CD4-positive, alpha-beta T cell treated with Interleukin-1 beta for 1 hour (primary cell): ENCODE data around the gene MYO6.
"Not testable (repeated sequence)": the region's sequence is repeated elsewhere in the genome, so short reads cannot be mapped to it uniquely, and the experiment has no call there.

ENCODE experiments used
- DNase-seq, 2 donors: peaks; one replicate each; pipeline ENCODE4 v3.0.0-alpha.2; 2020 to 2022

MYO6 gene

GRCh38 chr6:75748743-75749538, at the start of gene MYO6:
Gene MYO6 (plus strand): TSS chr6:75749239. CDS start chr6:75817548, 68,309 bp downstream.
- DNase-seq: peak; percentile 39 to 43

DNA sequence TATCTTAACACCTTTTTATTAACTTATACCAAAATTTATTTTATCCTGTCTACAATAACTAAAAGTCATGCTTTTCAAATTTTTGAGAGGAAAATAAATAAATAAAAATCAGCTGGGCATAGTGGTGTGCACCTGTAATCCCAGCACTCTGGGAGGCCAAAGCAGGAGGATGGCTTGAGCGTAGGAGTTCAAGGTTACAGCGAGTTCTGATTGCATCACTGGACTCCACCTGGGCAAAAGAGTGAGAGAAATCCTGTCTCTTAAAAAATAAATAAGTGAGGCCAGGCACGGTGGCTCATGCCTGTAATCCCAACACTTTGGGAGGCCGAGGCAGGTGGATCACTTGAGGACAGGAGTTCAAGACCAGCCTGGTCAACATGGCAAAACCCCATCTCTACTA, 40.7 kb upstream of the MYO6 start:
- not testable (repeated sequence) for DNase-seq

DNA sequence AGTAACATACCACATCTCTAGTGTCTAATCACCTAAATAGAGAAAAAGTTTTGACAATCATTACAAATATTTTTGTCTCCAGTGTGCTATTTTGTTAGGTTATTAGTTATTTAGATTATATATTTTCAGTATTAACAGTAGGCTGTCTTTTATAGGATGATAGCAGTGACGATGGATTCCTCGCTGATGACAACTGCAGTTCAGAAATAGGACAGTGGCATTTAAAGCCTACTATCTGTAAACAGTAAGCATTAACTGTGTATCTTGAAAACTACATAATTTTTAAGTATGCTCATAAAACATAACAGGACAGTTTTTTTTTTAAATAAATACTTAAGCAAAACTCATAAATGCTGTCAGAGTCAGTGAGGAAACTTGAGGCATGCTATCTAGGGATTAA, 37.9 kb upstream of the MYO6 start:
- no peak for DNase-seq

DNA sequence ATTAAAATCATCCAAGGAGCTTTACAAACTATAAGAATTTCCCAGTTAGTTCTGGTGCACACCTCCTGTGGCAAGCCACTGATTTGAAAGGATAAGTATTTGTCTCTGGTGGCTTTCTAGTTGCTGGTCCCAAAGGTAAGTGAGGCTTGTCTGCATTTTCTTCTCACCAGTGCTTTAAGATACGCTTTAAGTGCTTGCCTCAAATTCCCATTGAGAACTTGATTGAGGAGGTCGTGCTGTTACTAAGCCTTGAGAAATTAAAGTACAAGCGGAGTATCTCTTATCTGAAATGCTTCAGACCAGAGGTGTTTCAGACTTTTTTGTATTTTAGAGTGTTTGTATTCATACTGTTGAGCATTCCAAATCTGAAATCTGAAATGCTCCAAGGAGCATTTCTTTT, 29.9 kb upstream of the MYO6 start:
- no peak for DNase-seq

DNA sequence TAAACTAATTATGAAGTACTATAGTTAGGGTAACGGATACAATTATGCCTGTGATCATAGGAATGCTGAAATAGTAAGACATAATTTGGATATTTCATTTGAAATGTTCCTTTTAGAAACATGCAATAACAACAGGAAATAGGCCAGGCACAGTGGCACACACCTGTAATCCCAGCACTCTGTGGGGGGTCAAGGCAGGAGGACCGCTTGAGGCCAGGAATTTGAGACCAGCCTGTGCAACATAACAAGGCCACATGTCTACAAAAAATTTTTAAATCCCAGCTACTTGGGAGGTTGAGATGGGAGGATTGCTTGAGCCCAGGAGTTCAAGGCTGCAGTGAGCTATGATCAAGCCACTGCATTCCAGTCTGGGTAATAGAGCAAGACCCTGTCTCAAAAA, 25.7 kb upstream of the MYO6 start:
- no peak for DNase-seq

- DNase-seq: no peak
These were observed 21.8 kb upstream of the MYO6 start for GRCh38 chr6:75727206-75727605.

GRCh38 chr6:75731029-75731428, 18.0 kb upstream of the MYO6 start:
- DNase-seq: not testable (repeated sequence)

DNA sequence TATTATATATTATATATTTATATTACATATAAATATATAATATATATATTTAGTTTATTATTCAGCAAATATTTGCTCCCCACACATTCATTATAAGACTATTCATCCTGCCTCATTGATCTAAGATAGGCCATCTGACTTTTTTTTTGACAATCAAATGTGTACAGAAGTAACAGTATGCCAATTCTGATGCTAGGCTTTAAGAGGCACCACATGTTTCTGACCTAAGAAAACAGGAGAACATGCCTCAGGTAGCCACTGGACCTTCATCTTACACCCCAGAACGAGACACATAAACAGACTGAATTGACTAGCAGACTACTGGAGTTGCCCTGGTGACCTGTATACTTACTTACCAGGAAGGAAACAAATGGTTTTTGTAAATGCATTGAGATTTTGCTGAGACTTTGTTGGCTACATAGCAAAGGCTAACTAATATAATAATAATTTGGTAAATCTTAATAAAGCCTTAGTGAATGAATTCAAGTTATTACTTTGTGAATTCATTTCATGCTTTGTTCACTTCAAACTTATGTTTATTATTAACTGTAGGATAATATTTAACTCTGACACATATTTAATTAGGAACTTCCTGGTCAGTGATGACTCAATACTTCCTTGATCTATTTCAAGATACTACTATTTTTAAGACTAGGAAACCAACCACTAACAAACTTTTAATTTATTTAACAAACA, 13.4 kb upstream of the MYO6 start:
- no peak for DNase-seq

DNA sequence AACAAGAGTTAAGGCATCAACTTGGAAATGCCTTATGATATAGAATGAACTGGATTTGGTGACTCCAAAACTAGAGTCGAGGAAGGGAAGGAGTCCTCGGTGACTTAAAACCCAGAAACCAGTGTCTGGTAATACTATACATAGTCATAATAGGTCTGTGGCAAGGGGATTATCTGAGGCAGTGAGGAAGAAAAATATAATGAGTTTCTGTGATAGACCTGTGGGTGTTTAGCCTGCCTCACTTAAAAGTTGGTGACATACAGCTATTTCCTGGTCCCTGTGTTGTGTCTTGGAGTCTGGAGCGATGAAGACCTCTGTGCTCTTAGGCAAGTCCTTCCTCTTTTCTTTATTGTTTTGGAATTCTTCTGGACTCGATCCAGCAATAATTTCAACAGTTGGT, 5.1 kb upstream of the MYO6 start:
- DNase-seq: no peak

DNA sequence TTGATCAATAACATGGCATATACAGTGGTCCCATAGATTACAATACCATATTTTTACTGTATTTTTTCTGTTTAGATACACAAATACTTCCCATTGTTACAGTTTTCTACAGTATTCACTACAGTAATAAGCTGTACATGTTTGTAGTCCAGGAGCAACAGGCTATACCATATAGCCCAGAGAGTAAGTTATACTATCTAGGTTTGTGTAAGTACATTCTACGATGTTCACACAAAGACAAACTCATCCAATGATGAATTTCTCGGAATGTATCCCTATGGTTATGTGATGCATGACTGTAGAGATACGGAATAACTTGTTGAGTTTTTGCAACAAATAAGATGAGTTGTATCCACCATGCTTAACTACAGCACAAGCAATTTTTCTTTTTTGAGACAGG, 3.6 kb upstream of the MYO6 start:
- no peak for DNase-seq

DNA sequence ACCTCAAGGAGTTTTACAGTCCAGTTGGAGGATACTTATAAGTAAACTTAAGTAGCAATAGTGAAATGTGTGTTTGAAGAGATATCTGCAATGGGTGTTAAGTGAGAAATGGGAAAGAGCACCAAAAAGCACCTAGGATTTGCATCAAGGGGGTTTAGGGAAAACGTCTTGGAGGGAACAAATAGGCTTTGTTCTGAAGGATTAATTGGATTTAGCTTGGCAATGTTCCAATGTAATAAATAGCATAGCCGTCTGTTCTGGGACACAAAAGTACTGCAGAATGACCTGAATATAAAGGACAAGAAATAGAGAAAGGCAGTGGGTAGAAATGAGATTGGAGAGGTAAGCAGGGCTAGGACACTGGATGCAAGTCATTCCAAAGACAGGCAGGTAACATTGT, 2.8 kb upstream of the MYO6 start:
- no peak for DNase-seq

DNA sequence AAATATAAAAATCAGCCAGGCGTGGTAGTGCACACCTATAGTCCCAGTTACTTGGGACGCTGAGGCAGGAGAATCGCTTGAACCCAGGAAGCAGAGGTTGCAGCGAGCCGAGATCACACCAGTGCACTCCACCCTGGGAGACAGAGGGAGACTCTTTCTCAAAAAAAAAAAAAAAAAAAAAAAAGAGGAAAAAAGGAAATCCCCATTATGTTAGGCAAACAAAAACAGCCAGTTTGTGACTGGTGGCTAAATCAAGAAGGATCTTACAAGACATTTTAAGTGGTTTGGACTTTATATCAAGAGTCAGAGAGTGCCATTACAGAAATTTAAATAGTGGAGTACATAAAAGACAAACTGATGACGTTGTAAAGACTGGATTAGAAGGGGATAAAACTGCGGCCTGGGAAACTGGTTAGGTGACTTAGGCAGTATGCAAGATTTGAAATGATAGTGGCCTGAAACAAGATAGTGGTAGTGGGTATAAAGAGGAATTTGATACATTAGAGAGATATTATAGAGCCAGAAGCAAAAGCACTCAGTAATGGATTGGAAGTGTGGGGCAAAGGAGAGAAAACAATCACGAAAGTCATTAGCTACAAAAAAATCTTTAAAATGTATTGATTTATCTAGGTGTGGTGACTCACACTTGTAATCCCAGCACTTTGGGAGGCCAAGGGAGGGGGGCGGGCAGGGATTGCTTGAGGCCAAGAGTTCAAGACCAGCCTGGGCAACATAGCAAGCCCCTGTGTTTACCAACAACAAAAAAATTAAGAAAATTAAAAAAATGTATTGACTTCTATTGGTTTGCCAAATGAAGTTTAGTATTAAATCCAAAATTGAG, 1.7 kb upstream of the MYO6 start:
- no peak for DNase-seq

DNA sequence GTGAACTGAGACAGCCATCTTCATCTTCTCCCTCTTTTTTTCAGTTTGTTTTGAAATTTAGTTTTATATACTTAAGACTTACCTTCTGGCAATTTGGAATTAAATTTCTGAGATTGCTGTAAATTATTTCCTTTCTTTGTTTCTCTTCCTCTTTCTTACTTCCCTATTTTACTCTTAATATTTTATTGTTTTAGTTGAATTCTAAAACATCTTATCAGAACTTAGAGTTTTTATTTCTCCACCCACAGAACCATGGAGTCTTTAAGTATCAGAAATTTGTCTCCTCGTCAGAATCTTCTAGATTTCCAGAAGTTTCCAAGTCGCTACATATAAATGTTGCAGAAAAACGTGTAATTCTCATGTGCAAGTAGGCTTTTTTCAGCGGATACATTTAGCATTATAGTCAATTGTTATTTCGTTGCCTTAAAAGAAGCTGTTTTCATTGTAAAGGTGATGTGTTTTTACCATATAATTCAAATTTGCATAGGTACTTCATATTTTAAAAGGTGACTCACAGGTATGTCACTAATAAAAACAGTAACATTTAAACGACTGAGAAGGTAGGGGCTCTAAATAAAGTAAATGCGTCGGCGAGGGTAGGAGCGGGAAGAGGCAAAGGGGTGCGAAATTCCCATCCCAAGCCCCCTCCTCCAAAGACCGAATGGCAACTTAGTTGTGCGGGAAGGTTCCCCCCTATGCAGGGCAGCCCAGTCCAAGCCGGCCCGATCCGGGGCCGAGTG, 866 bp upstream of the MYO6 start:
- no peak for DNase-seq

GRCh38 chr6:75751443-75751842, 2.4 kb downstream of the MYO6 start:
- no peak for DNase-seq

- no peak for DNase-seq
These were observed 3.3 kb downstream of the MYO6 start for GRCh38 chr6:75752365-75752764.

DNA sequence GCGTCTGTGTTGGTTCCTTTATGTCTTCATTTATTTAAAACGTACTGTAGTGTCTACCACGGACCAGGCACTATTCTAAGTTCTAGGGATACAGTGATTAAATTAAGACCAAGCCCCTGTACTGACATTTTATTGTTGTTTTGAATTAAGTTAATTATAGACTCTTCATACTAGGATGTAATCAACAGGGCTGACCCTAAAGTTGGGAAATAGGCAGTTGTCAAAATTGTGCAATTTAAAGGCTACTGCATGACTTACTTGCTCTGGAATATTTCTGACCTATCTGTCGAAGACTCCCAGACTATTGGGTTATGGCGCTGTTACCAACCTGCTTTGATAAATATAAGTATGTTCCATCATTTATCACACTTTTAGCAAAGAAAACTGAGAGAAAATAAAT, 6.7 kb downstream of the MYO6 start:
- DNase-seq: no peak

DNA sequence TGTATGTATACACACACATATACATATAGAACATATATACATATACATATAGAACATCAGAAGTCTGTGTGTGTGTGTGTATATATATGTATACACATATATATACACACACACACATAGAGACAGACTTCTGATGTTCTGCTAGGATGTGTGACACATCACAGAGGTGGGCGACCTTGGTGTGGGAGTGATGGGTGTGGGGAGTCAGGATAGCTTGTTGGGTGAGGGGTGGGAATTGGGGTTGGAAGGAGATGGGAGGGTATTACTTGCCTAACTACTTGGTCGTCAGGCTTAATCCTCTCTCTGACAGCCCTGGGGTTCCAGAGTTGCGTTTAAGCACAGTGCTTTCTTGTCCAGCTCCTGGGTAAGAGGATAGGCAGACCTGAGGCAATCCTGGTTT, 8.3 kb downstream of the MYO6 start:
- DNase-seq: no peak

DNA sequence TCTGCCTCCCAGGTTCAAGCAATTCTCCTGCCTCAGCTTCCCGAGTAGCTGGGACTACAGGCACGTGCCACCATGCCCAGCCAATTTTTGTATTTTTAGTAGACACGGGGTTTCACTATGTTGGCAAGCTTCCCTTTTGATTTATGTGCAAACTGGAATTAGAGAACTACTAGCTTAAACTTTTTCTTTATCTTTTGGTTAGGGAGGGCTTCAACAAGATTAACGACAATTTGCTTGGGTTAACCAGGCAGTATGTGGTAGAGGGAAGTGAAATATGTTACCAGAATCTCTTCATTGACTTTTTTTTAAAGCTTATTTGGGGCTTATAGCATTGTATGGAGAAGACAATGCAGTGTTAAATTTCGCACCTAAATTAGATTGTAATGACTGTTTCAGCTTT, 9.0 kb downstream of the MYO6 start:
- no peak for DNase-seq

DNA sequence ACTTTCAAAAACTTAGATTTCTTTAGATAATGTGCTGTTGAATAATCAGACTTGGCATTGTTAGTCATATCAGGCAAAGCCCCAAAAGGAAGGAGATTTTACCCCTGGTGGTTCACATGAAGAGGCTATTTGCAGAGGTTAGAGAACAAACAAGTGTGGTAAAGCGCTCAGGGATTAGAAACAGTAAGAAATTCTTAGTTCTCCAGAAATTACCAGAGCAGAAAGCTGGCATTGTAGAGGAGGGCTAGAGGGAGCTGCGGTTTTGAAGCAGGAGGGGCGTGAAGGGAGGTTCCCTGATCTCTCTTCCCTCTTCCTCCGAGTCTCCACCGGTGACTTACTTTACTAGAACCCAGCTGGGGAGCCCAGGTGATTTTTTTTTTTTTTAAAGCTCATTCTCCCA, 10.2 kb downstream of the MYO6 start:
- no peak for DNase-seq

DNA sequence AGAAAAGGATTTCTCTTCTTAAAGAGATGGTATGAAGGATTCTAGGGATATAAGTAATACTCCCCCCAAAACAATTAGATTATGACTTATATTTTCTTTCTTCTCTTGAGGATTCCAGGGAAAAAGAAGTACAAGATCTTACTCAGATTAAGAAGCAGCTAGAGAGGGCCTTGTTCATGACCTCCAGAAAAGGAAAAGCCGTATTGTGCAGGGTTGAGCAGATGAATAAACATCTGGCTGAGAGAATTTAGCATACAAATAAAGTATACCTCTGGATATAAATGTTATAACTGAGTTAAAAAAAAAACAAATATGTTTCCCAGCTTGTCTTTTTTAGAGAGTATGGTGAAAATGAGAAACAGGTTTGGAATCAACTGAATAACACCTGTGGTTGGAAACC, 11.3 kb downstream of the MYO6 start:
- no peak for DNase-seq

GRCh38 chr6:75761489-75761888, 12.4 kb downstream of the MYO6 start:
- DNase-seq: no peak

DNA sequence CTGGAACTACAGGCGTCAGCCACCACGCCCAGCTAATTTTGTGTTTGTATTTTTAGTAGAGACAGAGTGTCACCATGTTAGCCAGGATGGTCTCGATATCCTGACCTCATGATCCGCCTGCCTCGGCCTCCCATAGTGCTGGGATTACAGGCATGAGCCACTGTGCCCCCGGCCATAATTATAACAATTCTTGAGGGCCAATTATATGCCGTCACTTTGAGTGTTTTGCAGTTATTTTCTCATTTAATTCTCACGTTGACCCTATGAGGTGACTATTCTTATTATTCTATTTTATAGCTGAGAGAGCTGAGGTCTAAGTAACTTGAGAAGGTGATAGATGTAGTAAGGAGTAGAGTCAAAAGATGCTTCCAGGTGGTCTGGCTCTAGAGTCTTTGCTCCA, 13.0 kb downstream of the MYO6 start:
- DNase-seq: no peak

GRCh38 chr6:75766387-75766786, 17.3 kb downstream of the MYO6 start:
- no peak for DNase-seq
